Nephron progenitor cell (in vitro differentiated cells): ENCODE measurements around the gene SS18L1.

ENCODE experiments used
- DNase-seq: peaks from one replicate; pipeline ENCODE4 v3.0.0; 2021
- H3K27ac Mint-ChIP-seq: 2 replicates; pipeline ENCODE4 v1.8.0; 2021; ENCODE audit warnings: mild to moderate bottlenecking, moderate library complexity, mixed read lengths
- H3K27me3 Mint-ChIP-seq: 2 replicates; pipeline ENCODE4 v1.8.0; 2021; ENCODE audit warnings: mild to moderate bottlenecking, low read depth, mixed read lengths; ENCODE audit not compliant: poor library complexity
- H3K36me3 Mint-ChIP-seq: 2 replicates; pipeline ENCODE4 v1.8.0; 2021; ENCODE audit warnings: low read depth, mixed read lengths
- H3K4me1 Mint-ChIP-seq: 2 replicates; pipeline ENCODE4 v1.8.0; 2021; ENCODE audit warnings: mixed read lengths
- H3K4me3 Mint-ChIP-seq: 2 replicates; pipeline ENCODE4 v1.8.0; 2021; ENCODE audit warnings: mild to moderate bottlenecking, moderate library complexity, mixed read lengths
- H3K9me3 Mint-ChIP-seq: 2 replicates; pipeline ENCODE4 v1.8.0; 2021; ENCODE audit warnings: mild to moderate bottlenecking, moderate library complexity, mixed read lengths
- CTCF ChIP-seq: fragments of 200-600 bp; sonication (generic); IDR thresholded peaks from 2 replicates; pipeline ENCODE4 v1.5.0; 2021; ENCODE audit warnings: antibody characterized with exemption

SS18L1 gene

GRCh38 chr20:62198931-62199330, 55.4 kb downstream of the SS18L1 start:
- no peak overlapping the region for H3K27ac Mint-ChIP-seq
- no peaks in the 10 kb centered on the region for H3K27me3 Mint-ChIP-seq
- H3K9me3 Mint-ChIP-seq: no peaks in the 10 kb centered on the region
- H3K4me3 Mint-ChIP-seq: no peak overlapping the region
- TF ChIP-seq CTCF: no peak
- no peak for DNase-seq
- H3K4me1 Mint-ChIP-seq: peaks cover 14% of the 10 kb centered on the region
- peaks cover 54% of the 10 kb centered on the region for H3K36me3 Mint-ChIP-seq

- H3K27ac Mint-ChIP-seq: no peak overlapping the region
These were observed 57.1 kb downstream of the SS18L1 start for GRCh38 chr20:62200491-62201172.

GRCh38 chr20:62201173-62202082, 57.9 kb downstream of the SS18L1 start:
- Mint-ChIP-seq H3K36me3 (peaks cover 47% of the 10 kb centered on the region), H3K27ac (no peak overlapping the region), H3K4me1 (peaks cover 14% of the 10 kb centered on the region), H3K9me3 (no peaks in the 10 kb centered on the region), H3K4me3 (no peak overlapping the region), H3K27me3 (peaks cover 3% of the 10 kb centered on the region)
- no peak for TF ChIP-seq CTCF
- DNase-seq: no peak

More at GRCh38 chr20:62200491-62201172, 57.1 kb downstream of the SS18L1 start:
- peaks cover 3% of the 10 kb centered on the region for H3K27me3 Mint-ChIP-seq
- peaks cover 49% of the 10 kb centered on the region for H3K36me3 Mint-ChIP-seq
- peaks cover 14% of the 10 kb centered on the region for H3K4me1 Mint-ChIP-seq
- DNase-seq: no peak
- no peak overlapping the region for H3K4me3 Mint-ChIP-seq
- TF ChIP-seq CTCF: no peak
- H3K9me3 Mint-ChIP-seq: no peaks in the 10 kb centered on the region

GRCh38 chr20:62202083-62202395, 58.5 kb downstream of the SS18L1 start:
- H3K36me3 Mint-ChIP-seq: peaks cover 47% of the 10 kb centered on the region
- H3K27me3 Mint-ChIP-seq: peaks cover 3% of the 10 kb centered on the region
- H3K9me3 Mint-ChIP-seq: no peaks in the 10 kb centered on the region
- no peak for DNase-seq
- peaks cover 14% of the 10 kb centered on the region for H3K4me1 Mint-ChIP-seq
- TF ChIP-seq CTCF: no peak
- H3K27ac Mint-ChIP-seq: no peak overlapping the region
- no peak overlapping the region for H3K4me3 Mint-ChIP-seq

GRCh38 chr20:62202676-62203377, 59.3 kb downstream of the SS18L1 start:
- DNase-seq: no peak
- no peak for TF ChIP-seq CTCF
- no peak overlapping the region for H3K4me3 Mint-ChIP-seq
- peaks cover 47% of the 10 kb centered on the region for H3K36me3 Mint-ChIP-seq
- peak overlapping the region; percentile 19 for H3K27ac Mint-ChIP-seq
- peaks cover 14% of the 10 kb centered on the region for H3K4me1 Mint-ChIP-seq
- peaks cover 3% of the 10 kb centered on the region for H3K27me3 Mint-ChIP-seq
- H3K9me3 Mint-ChIP-seq: no peaks in the 10 kb centered on the region
